GM18861 (cell line): ENCODE measurements around the gene RAPGEF3.
A peak's percentile ranks its signal among the peaks of the same experiment; 100 is the strongest.

Experiments used
- ATAC-seq: cut with Tn5 transposase; IDR thresholded peaks from one replicate; pipeline ENCODE4 v1.9.1; 2021; ENCODE audit not compliant: unreplicated experiment

Gene RAPGEF3

DNA sequence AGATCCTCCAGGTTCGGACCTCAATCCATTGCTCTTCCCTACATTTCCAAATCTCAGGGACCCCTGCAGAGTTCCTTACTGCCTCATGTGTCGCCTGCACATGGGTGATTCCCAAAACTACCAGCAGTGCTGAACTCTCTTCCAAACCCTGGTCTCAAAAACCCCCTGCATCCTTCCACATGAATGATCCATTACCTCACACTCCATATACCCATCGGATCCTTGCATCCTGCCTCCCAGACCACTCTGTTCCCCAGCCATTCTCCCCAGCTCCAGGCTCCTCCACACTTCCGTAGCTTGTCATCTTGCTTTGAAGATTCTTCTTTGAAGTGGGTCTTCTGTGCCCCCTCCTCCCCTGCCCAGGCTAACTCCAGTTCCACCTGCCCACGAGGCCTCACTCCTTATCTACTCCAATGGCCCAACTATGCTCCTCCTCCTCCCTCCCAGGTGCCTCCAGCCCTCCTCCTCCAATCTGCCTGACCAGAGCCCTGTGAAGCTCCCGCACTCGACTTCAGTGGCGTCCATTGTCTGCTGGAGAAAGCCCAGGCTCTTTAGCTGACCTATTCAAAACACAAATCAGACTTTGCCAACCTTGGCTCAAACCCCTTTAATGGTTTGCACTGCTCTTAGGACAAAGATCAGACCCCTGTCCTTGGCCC, 13.8 kb downstream of the RAPGEF3 start:
- no peak for ATAC-seq

DNA sequence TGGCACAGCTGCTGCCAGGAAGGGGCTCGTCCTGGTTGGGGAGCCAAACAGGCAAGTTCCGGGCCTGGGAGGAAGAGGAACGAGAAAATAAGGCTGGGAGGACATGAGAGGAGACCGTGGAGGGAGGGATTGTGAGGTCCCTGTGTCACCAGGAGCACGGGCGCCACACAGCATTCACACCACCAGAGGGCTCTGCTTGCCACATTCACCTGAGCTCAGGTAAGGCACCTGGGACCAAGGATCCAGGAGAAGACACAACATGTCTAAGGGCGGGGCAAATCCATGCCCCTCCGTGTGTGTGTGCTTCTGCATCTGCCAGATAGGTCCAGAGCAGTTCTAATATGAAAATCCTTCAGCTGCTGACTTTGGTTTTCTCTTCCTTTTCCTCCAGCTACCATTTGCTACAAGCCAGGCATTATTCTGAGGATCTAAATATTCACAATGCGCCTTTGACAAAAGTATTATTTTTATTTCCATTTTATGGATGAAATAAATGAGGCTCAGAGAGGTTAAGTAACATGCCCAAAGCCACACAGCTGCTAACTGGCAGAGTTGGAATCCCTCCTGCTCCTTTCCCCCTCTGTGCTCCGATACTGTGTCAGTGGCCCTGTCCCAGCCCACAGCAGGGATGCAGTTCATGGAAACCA, 14.6 kb downstream of the RAPGEF3 start:
- no peak for ATAC-seq

- no peak for ATAC-seq
Measured at GRCh38 chr12:47743311-47743860, 15.3 kb downstream of the RAPGEF3 start.

DNA sequence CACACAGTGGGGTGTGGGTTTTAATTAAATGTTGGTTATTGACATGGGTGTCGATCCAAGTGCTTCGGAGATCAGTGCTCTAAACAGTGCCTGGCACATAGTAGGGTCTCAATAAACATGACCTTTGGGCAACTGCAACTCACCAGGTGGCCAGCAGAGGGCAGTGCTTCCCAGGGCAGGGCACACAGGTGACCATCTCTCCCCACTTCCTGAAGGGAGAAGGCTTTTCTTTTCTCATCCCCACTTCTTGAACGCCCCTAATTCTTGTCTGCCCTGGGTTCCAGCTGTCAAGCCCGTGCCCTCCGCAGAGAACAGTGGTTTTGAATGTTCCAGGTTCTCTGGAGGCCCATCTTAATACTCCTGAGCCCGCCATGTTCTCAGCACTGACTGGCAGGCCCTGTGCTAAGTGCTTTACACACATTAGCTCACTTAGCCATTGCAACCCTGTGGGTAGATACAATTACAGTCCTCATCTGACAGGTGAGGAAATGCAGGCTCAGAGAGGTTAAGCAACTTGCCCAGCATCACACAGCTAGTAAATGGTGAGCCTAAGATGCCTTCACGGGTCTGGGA, 16.3 kb downstream of the RAPGEF3 start:
- ATAC-seq, result no peak

DNA sequence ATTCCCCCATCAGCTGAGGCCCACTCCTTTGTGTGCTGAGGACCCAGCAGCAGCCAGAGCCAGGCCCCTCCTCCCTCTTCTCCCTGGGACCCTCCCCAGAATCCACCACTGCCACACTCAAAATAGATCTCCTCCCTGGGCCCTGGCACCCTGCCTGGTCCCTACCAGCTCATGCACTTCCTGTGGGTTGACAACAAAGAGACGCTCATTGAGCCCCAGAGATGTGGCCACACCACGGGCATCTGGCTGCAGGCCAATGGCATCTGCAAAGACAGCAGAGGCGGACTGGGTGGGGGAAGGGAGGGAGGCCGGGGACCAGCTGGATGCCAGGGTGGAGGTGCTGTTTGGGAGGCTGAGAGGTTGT, 17.4 kb downstream of the RAPGEF3 start:
- ATAC-seq, result peak; percentile 37

DNA sequence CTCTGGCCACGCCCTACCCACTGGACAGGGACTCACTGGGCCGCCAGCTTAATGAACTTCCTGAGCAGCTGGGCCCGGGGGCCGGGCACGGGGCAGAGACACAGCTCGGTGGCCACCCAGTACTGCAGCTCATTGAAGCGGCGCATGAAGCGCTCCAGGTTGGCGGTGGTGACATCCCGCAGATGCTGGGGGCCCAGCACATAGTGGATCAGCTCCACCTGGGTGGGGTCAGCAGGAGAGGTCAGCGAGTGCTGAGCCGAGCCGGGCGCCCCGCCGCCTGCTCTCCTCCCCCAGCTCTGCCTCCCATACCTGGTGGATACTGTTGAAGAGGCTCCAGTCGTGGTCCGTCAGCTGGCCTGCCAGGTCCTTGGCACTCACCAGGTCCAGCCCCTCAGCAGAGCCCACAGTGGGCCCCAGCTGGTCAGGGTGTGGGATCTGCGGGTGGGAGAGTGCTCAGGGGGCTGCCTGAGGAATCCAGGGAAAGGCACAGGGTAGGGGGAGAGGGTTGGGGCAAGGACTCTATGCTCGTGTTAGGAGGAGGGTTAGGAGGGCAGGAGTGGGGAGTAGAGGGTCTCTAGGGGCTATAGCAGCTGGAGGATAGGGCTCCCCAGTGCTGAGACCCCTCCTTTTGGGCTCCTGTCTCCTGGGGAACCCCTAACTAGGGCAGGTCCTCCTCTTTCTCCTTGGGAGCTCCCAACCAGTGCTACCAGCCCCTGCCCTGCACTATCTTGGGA, 17.9 kb downstream of the RAPGEF3 start:
- peak; percentile 43 for ATAC-seq

DNA sequence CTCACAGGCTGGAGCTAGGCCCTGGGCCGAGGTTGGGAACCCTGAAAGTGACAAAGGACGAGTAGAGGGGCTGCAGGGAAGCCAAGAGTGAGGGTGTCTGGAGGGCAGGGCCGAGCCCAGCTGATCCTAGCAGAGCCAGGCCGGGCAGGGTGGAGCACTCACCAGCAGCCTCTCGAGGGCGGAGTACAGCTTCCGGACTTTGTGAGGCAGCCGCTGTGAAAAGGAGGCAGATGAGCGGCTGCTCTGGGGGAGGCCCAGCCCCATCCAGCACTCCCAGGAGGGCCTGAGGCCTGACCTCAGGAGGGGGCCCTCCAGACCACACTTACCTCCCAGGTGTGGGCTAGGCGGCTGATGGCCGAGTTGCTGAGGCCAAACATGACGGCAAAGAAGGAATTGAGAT, 18.7 kb downstream of the RAPGEF3 start:
- ATAC-seq, result peak; percentile 58

GRCh38 chr12:47739297-47739696, 19.4 kb downstream of the RAPGEF3 start:
- ATAC-seq, result no peak

GRCh38 chr12:47737936-47738594, 20.6 kb downstream of the RAPGEF3 start:
- ATAC-seq, result no peak

- no peak for ATAC-seq
Measured at GRCh38 chr12:47736877-47737676, 21.6 kb downstream of the RAPGEF3 start.

DNA sequence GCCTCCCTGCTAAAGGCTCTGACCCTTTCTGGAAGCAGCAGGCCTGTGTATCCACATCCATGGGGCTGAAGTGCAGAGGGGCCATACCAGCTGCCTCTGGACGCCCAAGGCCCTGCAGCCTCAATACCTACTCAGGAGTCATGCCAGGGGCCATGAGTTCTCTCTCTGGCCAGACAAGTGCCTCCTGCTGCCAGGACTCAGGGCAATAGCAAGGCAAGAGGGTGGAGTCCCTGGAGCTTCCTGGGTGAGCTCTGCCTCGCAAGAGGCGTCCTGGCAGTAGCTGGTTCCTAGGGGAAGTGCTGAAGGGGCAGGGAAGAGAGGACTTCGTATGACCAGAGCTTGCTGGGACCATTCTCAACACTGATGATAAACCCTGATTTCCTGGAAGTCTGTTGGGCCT, 22.5 kb downstream of the RAPGEF3 start:
- no peak for ATAC-seq

GRCh38 chr12:47735649-47736048, 23.0 kb downstream of the RAPGEF3 start:
- ATAC-seq, result no peak

GRCh38 chr12:47734725-47735480, 23.8 kb downstream of the RAPGEF3 start:
- ATAC-seq, result no peak

- ATAC-seq, result no peak
Measured at GRCh38 chr12:47733142-47733541, 25.5 kb downstream of the RAPGEF3 start.

DNA sequence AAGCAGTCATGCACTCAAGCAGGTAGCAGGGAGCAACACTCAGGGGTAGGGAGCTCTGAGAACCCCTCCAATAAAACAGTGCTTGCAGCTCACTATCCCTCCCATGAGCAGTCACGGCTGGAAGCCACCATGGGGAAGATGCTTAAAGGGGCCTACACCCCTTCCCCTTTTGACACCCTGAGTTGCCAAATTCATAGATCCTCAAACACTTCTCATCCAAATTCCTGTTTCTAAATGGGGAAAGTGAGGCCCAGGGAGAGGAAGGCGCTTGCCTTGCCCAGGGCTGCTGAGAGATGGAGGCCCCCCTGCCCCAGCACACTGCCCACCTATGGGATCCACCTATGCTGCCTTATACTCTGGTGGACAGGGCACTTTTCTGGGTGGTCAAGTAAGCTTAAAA, 26.2 kb downstream of the RAPGEF3 start:
- ATAC-seq, result no peak

GRCh38 chr12:47731723-47732122, 27.0 kb downstream of the RAPGEF3 start:
- ATAC-seq, result no peak

DNA sequence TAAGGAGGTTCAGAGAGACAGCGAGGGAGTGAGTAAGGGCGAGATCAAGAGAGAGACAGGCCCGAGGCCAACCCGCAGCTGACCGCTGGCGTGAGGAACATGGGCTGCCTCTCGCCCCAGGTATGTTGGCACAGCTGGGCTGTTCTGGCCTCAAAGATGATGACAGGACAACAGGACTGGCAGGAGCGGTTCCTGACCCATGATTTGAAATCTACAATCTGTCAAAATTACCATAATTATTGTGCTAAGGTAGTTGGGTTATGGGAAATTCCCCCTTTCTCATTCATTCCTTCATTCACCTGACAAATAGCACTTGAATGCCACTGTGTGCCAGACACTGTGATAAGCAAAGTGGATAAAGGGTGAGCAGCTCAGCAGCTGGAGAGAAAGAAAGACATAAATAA, 28.3 kb downstream of the RAPGEF3 start:
- no peak for ATAC-seq

- no peak for ATAC-seq
Measured at GRCh38 chr12:47729233-47729632, 29.4 kb downstream of the RAPGEF3 start.

DNA sequence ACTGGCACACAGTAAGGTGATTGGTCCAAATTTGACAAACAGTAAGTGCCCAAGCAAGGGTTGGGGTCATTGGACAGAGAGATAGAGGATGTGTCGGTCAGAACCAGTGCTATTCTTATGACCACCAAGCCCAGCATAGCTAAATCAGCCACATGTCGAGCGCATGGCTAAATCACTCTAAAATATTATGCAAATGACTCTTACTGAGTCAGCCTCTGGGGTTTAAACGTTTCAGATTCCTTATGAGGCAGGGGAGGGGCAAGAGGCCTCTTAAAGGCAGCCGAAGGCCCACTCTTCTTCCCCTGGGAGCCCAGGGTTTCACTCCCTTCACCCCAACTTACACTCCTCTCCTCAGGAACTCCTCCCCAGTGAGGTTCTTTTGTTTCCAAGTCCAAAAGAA, 32.8 kb downstream of the RAPGEF3 start:
- peak; percentile 88 for ATAC-seq
